ENCODE results near the gene TTC33.

- TF ChIP-seq CTCF (IDR thresholded peaks at IDR 0.05 in 8 of 11, conservative IDR thresholded peaks at IDR 0.05 in 3 of 11) (no peak), POLR2AphosphoS5 (IDR thresholded peaks at IDR 0.05) (no peak)
These were observed 140.1 kb downstream of the TTC33 start for GRCh38 chr5:40615586-40616170.

All from spleen (tissue), 7 donors.